T-cell (primary cell): Measurements from ENCODE around the gene LATS2. TPM values are rescaled to one million over a fixed set of nuclear protein-coding genes. Genes with fewer than 3 reads are reported as not detected.

Experiments
- ATAC-seq, 4 experiments: fragments of 200-7000 bp in 3 of 4; fragments of 150-1000 bp in 1 of 4; cut with Tn5 transposase; replicated peaks in 1 of 4; 1 replicate in 3 of 4; 2 replicates in 1 of 4; pipeline ENCODE4 v1.10.0; 2021; ENCODE audit warnings: moderate library complexity in 3 of 4, mild to moderate bottlenecking in 2 of 4, moderate number of reproducible peaks in 1 of 4
- CTCF ChIA-PET, 2 donors: fragments of 300-600 bp; sonication (Branson Sonifier 250); formaldehyde crosslinking; loops; one replicate each; lab custom pipeline; 2022; ENCODE audit warnings: antibody characterized with exemption in 2 of 2; lab: Charles Lee
- POLR2A ChIA-PET, 2 donors: fragments of 300-600 bp; sonication (Branson Sonifier 250); formaldehyde crosslinking; loops; one replicate each; lab custom pipeline; 2022; ENCODE audit warnings: antibody characterized with exemption in 2 of 2; lab: Charles Lee
- DNase-seq, 35 experiments: peaks; one replicate each; pipeline versions ENCODE4 v3.0.0 to v3.0.0-alpha.2; 2013 to 2023
- H3K27ac ChIP-seq: one replicate; pipeline ENCODE4 v1.5.1; 2013; ENCODE audit warnings: low read length
- H3K27me3 ChIP-seq, 2 experiments: replicated peaks in 1 of 2; 1 replicate in 1 of 2; 2 replicates in 1 of 2; pipeline versions ENCODE4 v1.6.1 to v1.7.0; 2013; ENCODE audit warnings: low read length in 1 of 2, mixed read lengths in 1 of 2; ENCODE audit not compliant: control insufficient read depth in 2 of 2, insufficient read depth in 2 of 2; ENCODE audit errors: extremely low read depth in 1 of 2
- H3K36me3 ChIP-seq, 2 donors: 1 replicate in 1 of 2; 2 replicates in 1 of 2; pipeline versions ENCODE4 v1.6.1 to v1.7.0; 2013; ENCODE audit warnings: low read length in 1 of 2; ENCODE audit not compliant: control insufficient read depth in 2 of 2, insufficient read depth in 1 of 2; ENCODE audit errors: extremely low read depth in 1 of 2
- H3K4me1 ChIP-seq, 2 experiments: 1 replicate in 1 of 2; 2 replicates in 1 of 2; pipeline versions ENCODE4 v1.6.1 to v1.7.0; 2013; ENCODE audit warnings: low read length in 2 of 2, mixed read lengths in 1 of 2; ENCODE audit not compliant: insufficient read depth in 2 of 2, control insufficient read depth in 1 of 2; ENCODE audit errors: extremely low read depth in 1 of 2
- H3K4me3 ChIP-seq, 2 donors: 1 replicate in 1 of 2; 2 replicates in 1 of 2; pipeline versions ENCODE4 v1.5.1 to v1.7.0; 2013; ENCODE audit warnings: mild to moderate bottlenecking in 2 of 2, low read length in 1 of 2, moderate library complexity in 1 of 2; ENCODE audit not compliant: control insufficient read depth in 1 of 2; ENCODE audit errors: extremely low read depth in 1 of 2
- H3K9me3 ChIP-seq: 2 replicates; pipeline ENCODE4 v1.7.0; 2013
- H3K27ac Mint-ChIP-seq, 2 donors: one replicate each; pipeline ENCODE4 v1.8.0; 2020 to 2021; ENCODE audit warnings: mild to moderate bottlenecking in 2 of 2, mixed read lengths in 2 of 2
- H3K27me3 Mint-ChIP-seq, 2 donors: one replicate each; pipeline ENCODE4 v1.8.0; 2021 to 2022; ENCODE audit warnings: mixed read lengths in 2 of 2
- H3K36me3 Mint-ChIP-seq: one replicate; pipeline ENCODE4 v1.8.0; 2021; ENCODE audit warnings: mixed read lengths
- H3K4me1 Mint-ChIP-seq, 3 donors: one replicate each; pipeline ENCODE4 v1.8.0; 2020 to 2022; ENCODE audit warnings: mixed read lengths in 3 of 3, mild to moderate bottlenecking in 1 of 3
- H3K4me3 Mint-ChIP-seq, 3 donors: one replicate each; pipeline ENCODE4 v1.8.0; 2020 to 2022; ENCODE audit warnings: mild to moderate bottlenecking in 3 of 3, mixed read lengths in 3 of 3, moderate library complexity in 3 of 3
- H3K9me3 Mint-ChIP-seq, 3 donors: one replicate each; pipeline ENCODE4 v1.8.0; 2020 to 2022; ENCODE audit warnings: mixed read lengths in 3 of 3
- WGBS: methylation state at CpG from one replicate; pipeline ENCODE4 v1.1.5; 2013; ENCODE audit warnings: missing lambda C conversion rate; ENCODE audit not compliant: insufficient coverage; 5-methylcytosine and 5-hydroxymethylcytosine counted together
- total RNA-seq, 35 experiments: library from RNA in 6 of 35; stranded (reverse) in 6 of 35; fragments of 120-200 nt in 1 of 35; gene quantifications; one replicate each; pipeline versions ENCODE4 v1.2.1 to v1.2.4 and lab custom pipeline; 2013 to 2026

Gene LATS2
- total RNA-seq, 5 donors from 2014 or later (not counting 1 experiment from before 2014, with no cell fraction given): 0.88 to 4.2 (median 2.7) TPM

- no peak for ATAC-seq
- Histone ChIP-seq H3K4me1 (no peaks in the 10 kb centered on the region), H3K27ac (no peak overlapping the region), H3K27me3 (peaks cover 0 to 12% of the 10 kb centered on the region in 2 experiments), H3K4me3 (no peak overlapping the region), H3K36me3 (no peaks in the 10 kb centered on the region), H3K9me3 (no peaks in the 10 kb centered on the region)
- H3K36me3 Mint-ChIP-seq: peaks cover 3% of the 10 kb centered on the region
- no peak overlapping the region for H3K27ac Mint-ChIP-seq
- no peak for DNase-seq
- no peak overlapping the region for H3K4me3 Mint-ChIP-seq
- no peaks in the 10 kb centered on the region for H3K9me3 Mint-ChIP-seq
- peaks cover 3 to 9% of the 10 kb centered on the region in 2 donors for H3K27me3 Mint-ChIP-seq
- ChIA-PET POLR2A (no interaction called here), CTCF (interaction anchor here in 1 of 2 donors (0.8 kb wide), 1 partner anchor 17 kb away, joined by 5 read pairs; no protein-coding TSS in a partner anchor)
- peaks cover 0 to 3% (median 0%) of the 10 kb centered on the region in 3 donors for H3K4me1 Mint-ChIP-seq
- 78% methylated on average over 3 of the region's 4 CpGs for WGBS
Observed at GRCh38 chr13:20995245-20995838, 66.0 kb downstream of the LATS2 start.

DNA sequence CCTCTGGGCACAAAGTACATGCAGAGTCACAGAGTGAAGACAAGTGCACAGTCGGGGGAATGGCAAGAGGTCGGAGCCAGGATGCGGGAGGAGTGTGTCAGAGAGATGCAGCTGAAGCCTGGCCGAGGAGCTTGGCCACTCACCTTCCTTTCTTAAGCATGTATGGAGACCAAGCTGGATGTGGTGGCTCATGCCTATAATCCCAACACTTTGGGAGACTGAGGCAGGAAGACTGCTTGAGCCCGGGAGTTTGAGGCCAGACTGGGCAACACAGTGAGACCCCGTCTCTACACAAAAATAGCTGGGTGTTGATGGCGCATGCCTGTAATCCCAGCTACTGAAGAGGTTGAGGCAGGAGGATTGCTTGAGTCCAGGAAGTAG, 67.0 kb downstream of the LATS2 start:
- Mint-ChIP-seq H3K9me3 (no peaks in the 10 kb centered on the region), H3K4me3 (no peak overlapping the region), H3K36me3 (peaks cover 3% of the 10 kb centered on the region), H3K27ac (no peak overlapping the region), H3K4me1 (peaks cover 0 to 3% (median 0%) of the 10 kb centered on the region in 3 donors), H3K27me3 (peaks cover 3 to 9% of the 10 kb centered on the region in 2 donors)
- Histone ChIP-seq H3K9me3 (no peaks in the 10 kb centered on the region), H3K27ac (no peak overlapping the region), H3K27me3 (peaks cover 0 to 10% of the 10 kb centered on the region in 2 experiments), H3K4me3 (no peak overlapping the region), H3K36me3 (no peaks in the 10 kb centered on the region), H3K4me1 (no peaks in the 10 kb centered on the region)
- no peak for ATAC-seq
- POLR2A ChIA-PET: no interaction called here
- CTCF ChIA-PET: no interaction called here
- no peak for DNase-seq
- WGBS: 95% methylated on average over 6 of the region's 7 CpGs

DNA sequence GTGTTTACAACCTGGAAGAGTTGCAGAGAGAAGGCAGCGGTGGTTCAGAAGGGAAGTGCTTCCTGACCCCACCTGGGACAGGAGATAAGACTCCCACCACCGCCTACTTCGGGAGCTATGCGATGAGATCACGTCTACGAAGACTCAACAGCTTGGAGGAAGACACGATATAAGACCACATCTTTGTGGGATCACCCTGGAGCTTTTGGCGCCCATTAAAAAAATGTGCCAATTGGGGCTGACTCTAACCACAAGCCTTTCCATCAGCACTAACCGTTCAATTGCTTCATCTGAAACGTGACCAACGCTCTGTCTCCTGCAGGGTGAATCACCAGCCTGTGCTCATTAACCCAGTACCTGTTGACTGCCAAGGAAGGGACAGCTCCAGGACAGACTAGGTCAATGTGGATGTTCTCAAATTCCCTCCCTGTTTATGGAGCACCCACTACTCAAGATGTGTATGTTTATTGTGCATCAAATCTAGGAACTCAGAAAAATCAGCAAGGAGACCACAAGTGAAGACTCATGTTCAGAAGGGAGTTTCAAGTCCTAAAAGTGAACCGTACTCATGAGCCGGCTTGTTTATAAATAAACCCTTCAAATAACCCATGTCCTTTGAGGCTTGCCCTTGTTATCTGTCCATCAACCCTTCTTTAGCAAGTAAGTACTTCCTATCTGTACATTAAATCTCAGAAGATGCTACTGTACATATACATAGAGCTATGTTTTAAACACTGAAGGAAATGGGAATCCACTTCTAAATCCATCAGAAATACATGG, 67.5 kb downstream of the LATS2 start:
- WGBS: 68% methylated on average over 10 of the region's 13 CpGs
- Histone ChIP-seq H3K4me3 (no peak overlapping the region), H3K27ac (no peak overlapping the region), H3K36me3 (no peaks in the 10 kb centered on the region), H3K4me1 (no peaks in the 10 kb centered on the region), H3K9me3 (no peaks in the 10 kb centered on the region), H3K27me3 (peaks cover 0 to 8% of the 10 kb centered on the region in 2 experiments)
- ChIA-PET CTCF (no interaction called here), POLR2A (no interaction called here)
- Mint-ChIP-seq H3K27ac (no peak overlapping the region), H3K4me1 (peaks cover 0 to 3% (median 0%) of the 10 kb centered on the region in 3 donors), H3K27me3 (peaks cover 3 to 9% of the 10 kb centered on the region in 2 donors), H3K9me3 (no peaks in the 10 kb centered on the region), H3K4me3 (no peak overlapping the region), H3K36me3 (peaks cover 3% of the 10 kb centered on the region)
- DNase-seq: no peak
- ATAC-seq: no peak

GRCh38 chr13:20993211-20993610, 68.2 kb downstream of the LATS2 start:
- CTCF ChIA-PET: no interaction called here
- Histone ChIP-seq H3K9me3 (no peaks in the 10 kb centered on the region), H3K36me3 (no peaks in the 10 kb centered on the region), H3K4me3 (no peak overlapping the region), H3K27ac (no peak overlapping the region), H3K27me3 (peaks cover 0 to 8% of the 10 kb centered on the region in 2 experiments), H3K4me1 (no peaks in the 10 kb centered on the region)
- 85% methylated on average over 3 of the region's 4 CpGs for WGBS
- Mint-ChIP-seq H3K27ac (no peak overlapping the region), H3K27me3 (peaks cover 3 to 9% of the 10 kb centered on the region in 2 donors), H3K4me3 (no peak overlapping the region), H3K4me1 (peaks cover 0 to 3% (median 0%) of the 10 kb centered on the region in 3 donors), H3K9me3 (no peaks in the 10 kb centered on the region), H3K36me3 (peaks cover 3% of the 10 kb centered on the region)
- POLR2A ChIA-PET: no interaction called here
- no peak for ATAC-seq
- DNase-seq: no peak

DNA sequence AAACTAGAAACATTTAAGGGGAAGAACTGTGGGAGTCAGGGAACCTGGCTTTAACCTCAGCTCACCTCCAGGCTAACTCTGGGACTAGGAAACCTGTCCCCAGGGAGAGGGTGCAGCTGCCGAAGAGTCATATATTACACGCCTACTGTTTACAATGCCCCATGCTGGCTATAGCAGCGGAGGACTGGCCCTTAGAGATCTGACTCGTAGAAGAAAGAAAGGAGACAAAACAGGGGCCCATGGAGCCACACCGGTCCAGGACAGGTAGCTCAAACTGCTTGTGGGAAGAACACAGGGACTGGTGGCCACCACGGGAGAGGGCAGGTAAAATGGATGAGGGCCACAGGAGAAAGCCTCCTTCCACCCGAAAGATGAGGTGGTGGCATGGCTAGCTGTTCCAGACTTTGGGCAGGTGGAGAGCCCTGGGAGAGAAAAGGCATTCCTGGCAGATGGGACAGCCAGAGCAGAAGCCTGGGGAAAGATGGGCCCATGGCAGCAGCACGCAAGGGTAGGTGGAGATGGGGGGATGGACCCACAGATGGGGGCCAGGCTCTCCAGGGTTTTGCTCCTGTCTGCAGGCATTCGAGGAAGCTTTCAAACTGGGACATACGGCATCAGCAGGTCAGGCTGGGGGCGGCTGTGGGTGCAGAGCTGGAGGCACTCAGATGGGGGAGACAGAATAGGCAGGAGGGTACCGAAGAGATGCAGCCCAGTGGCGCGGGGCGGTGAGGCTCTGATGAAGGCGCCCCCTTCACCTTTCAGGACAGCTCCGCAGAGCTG, 69.5 kb downstream of the LATS2 start:
- Histone ChIP-seq H3K4me1 (no peaks in the 10 kb centered on the region), H3K36me3 (no peaks in the 10 kb centered on the region), H3K4me3 (no peak overlapping the region), H3K9me3 (no peaks in the 10 kb centered on the region), H3K27me3 (peaks cover 0 to 5% of the 10 kb centered on the region in 2 experiments), H3K27ac (no peak overlapping the region)
- DNase-seq: no peak
- ChIA-PET POLR2A (no interaction called here), CTCF (no interaction called here)
- 93% methylated on average over 15 of the region's 17 CpGs for WGBS
- peaks cover 3% of the 10 kb centered on the region for H3K36me3 Mint-ChIP-seq
- H3K4me3 Mint-ChIP-seq: no peak overlapping the region
- H3K27me3 Mint-ChIP-seq: peaks cover 3 to 9% of the 10 kb centered on the region in 2 donors
- H3K9me3 Mint-ChIP-seq: no peaks in the 10 kb centered on the region
- no peak for ATAC-seq
- peaks cover 0 to 3% (median 0%) of the 10 kb centered on the region in 3 donors for H3K4me1 Mint-ChIP-seq
- H3K27ac Mint-ChIP-seq: no peak overlapping the region

GRCh38 chr13:20990910-20991525, 70.4 kb downstream of the LATS2 start:
- CTCF ChIA-PET: no interaction called here

More at GRCh38 chr13:20990910-20991525, 70.4 kb downstream of the LATS2 start:
- POLR2A ChIA-PET: no interaction called here
- Mint-ChIP-seq H3K27ac (no peak overlapping the region), H3K9me3 (no peaks in the 10 kb centered on the region), H3K27me3 (peaks cover 3 to 9% of the 10 kb centered on the region in 2 donors), H3K4me3 (no peak overlapping the region), H3K36me3 (peaks cover 3% of the 10 kb centered on the region), H3K4me1 (peaks cover 0 to 3% (median 2%) of the 10 kb centered on the region in 3 donors)
- DNase-seq (no peak), ATAC-seq (no peak)
- H3K9me3 ChIP-seq: no peaks in the 10 kb centered on the region
- no peak overlapping the region for H3K4me3 ChIP-seq
- no peaks in the 10 kb centered on the region for H3K36me3 ChIP-seq
- H3K27me3 ChIP-seq: peaks cover 0 to 5% of the 10 kb centered on the region in 2 experiments
- 79% methylated on average over 7 of the region's 14 CpGs for WGBS
- no peaks in the 10 kb centered on the region for H3K4me1 ChIP-seq
- no peak overlapping the region for H3K27ac ChIP-seq
